ENCODE data around the gene POP7.

Gene POP7

GRCh38 chr7:100679129-100679926 lies 26.6 kb upstream of the POP7 start:
- DNase-seq: no peak

GRCh38 chr7:100679927-100680575 lies 25.9 kb upstream of the POP7 start:
- no peak for DNase-seq

GRCh38 chr7:100680576-100681271 lies 25.2 kb upstream of the POP7 start:
- DNase-seq: no peak

GRCh38 chr7:100681491-100682227 lies 24.3 kb upstream of the POP7 start:
- no peak for DNase-seq

GRCh38 chr7:100682228-100682741 lies 23.6 kb upstream of the POP7 start:
- peak; percentile 34 for DNase-seq

GRCh38 chr7:100682991-100683658 lies 22.8 kb upstream of the POP7 start:
- no peak for DNase-seq

- DNase-seq: no peak
These were observed 22.0 kb upstream of the POP7 start for GRCh38 chr7:100683659-100684533.

- no peak for DNase-seq
These were observed 21.3 kb upstream of the POP7 start for GRCh38 chr7:100684534-100685042.

GRCh38 chr7:100685049-100685605 lies 20.8 kb upstream of the POP7 start:
- DNase-seq: no peak

- DNase-seq: no peak
These were observed 20.2 kb upstream of the POP7 start for GRCh38 chr7:100685631-100686145.

- DNase-seq: no peak
These were observed 19.6 kb upstream of the POP7 start for GRCh38 chr7:100686201-100686821.

GRCh38 chr7:100686822-100687211 lies 19.1 kb upstream of the POP7 start:
- no peak for DNase-seq

GRCh38 chr7:100687261-100687660 lies 18.7 kb upstream of the POP7 start:
- DNase-seq: no peak

GRCh38 chr7:100687751-100688300 lies 18.1 kb upstream of the POP7 start:
- no peak for DNase-seq

GRCh38 chr7:100688326-100688860 lies 17.5 kb upstream of the POP7 start:
- DNase-seq: no peak

- no peak for DNase-seq
These were observed 16.4 kb upstream of the POP7 start for GRCh38 chr7:100689230-100690135.

GRCh38 chr7:100691676-100692577 lies 14.0 kb upstream of the POP7 start:
- DNase-seq: peak; percentile 88
